ENCODE data around the gene FNIP2.
"Not testable (repeated sequence)": the region's sequence is repeated elsewhere in the genome, so short reads cannot be mapped to it uniquely, and the experiment has no call there.

GRCh38 chr4:158746537-158746936 lies 22.3 kb upstream of the FNIP2 start:
- TF ChIP-seq CTCF (conservative IDR thresholded peaks at IDR 0.05; ENCODE audit: low read depth, low read length); EZH2phosphoT487 (IDR thresholded peaks at IDR 0.05; ENCODE audit: borderline replicate concordance, low read length): not testable (repeated sequence)

Data from PC-3 (cell line).